ENCODE data around the gene COG3.

Gene COG3

GRCh38 chr13:45540864-45541263, 76.1 kb downstream of the COG3 start:
- over 99% methylated on average over 8 of the region's 10 CpGs for WGBS (ENCODE audit: insufficient coverage)

GRCh38 chr13:45541806-45542205, 77.1 kb downstream of the COG3 start:
- no peak overlapping the region for H3K4me3 ChIP-seq (ENCODE audit: control insufficient read depth in 1 of 7, extremely low read depth in 1 of 7, insufficient read depth in 4 of 7, low read depth in 2 of 7, low read length in 6 of 7)
- peaks cover 0 to 2% (median under 1%) of the 10 kb centered on the region in 4 experiments for H3K36me3 ChIP-seq (ENCODE audit: control insufficient read depth in 4 of 4, insufficient read depth in 4 of 4, low read length in 3 of 4)
- no peaks in the 10 kb centered on the region for H3K27me3 ChIP-seq (replicated peaks in 2 of 5; ENCODE audit: control insufficient read depth in 4 of 5, insufficient read depth in 5 of 5, low read length in 4 of 5)
- DNase-seq = no peak
- ChIA-PET CTCF (no interaction called here), POLR2A (no interaction called here)
- H3K4me1 ChIP-seq (ENCODE audit: control extremely low read depth in 1 of 4, control insufficient read depth in 4 of 4, insufficient read depth in 4 of 4, low read length in 3 of 4) = no peaks in the 10 kb centered on the region
- WGBS (ENCODE audit: insufficient coverage) = 97% methylated on average over 6 of the region's 11 CpGs
- H3K9me3 ChIP-seq (ENCODE audit: control extremely low read depth in 1 of 5, control insufficient read depth in 4 of 5, insufficient read depth in 2 of 5, low read depth in 1 of 5, low read length in 4 of 5) = no peaks in the 10 kb centered on the region
- no peak overlapping the region for H3K27ac ChIP-seq (ENCODE audit: insufficient read depth in 1 of 2, low read depth in 1 of 2, low read length in 2 of 2, poor library complexity in 1 of 2, severe bottlenecking in 2 of 2)

More at GRCh38 chr13:45540864-45541263, 76.1 kb downstream of the COG3 start:
- Histone ChIP-seq H3K27me3 (replicated peaks in 2 of 5; ENCODE audit: control insufficient read depth in 4 of 5, insufficient read depth in 5 of 5, low read length in 4 of 5) (no peaks in the 10 kb centered on the region), H3K36me3 (ENCODE audit: control insufficient read depth in 4 of 4, insufficient read depth in 4 of 4, low read length in 3 of 4) (peaks cover 0 to 5% (median 3%) of the 10 kb centered on the region in 4 experiments), H3K27ac (ENCODE audit: insufficient read depth in 1 of 2, low read depth in 1 of 2, low read length in 2 of 2, poor library complexity in 1 of 2, severe bottlenecking in 2 of 2) (no peak overlapping the region), H3K4me3 (ENCODE audit: control insufficient read depth in 1 of 7, extremely low read depth in 1 of 7, insufficient read depth in 4 of 7, low read depth in 2 of 7, low read length in 6 of 7) (no peak overlapping the region), H3K9me3 (ENCODE audit: control extremely low read depth in 1 of 5, control insufficient read depth in 4 of 5, insufficient read depth in 2 of 5, low read depth in 1 of 5, low read length in 4 of 5) (no peaks in the 10 kb centered on the region), H3K4me1 (ENCODE audit: control extremely low read depth in 1 of 4, control insufficient read depth in 4 of 4, insufficient read depth in 4 of 4, low read length in 3 of 4) (no peaks in the 10 kb centered on the region)
- ChIA-PET CTCF (no interaction called here), POLR2A (no interaction called here)
- no peak for DNase-seq

- H3K36me3 ChIP-seq (ENCODE audit: control insufficient read depth in 4 of 4, insufficient read depth in 4 of 4, low read length in 3 of 4) = peaks cover 0 to 2% (median 0%) of the 10 kb centered on the region in 4 experiments
- ChIA-PET POLR2A (no interaction called here), CTCF (no interaction called here)
- H3K4me3 ChIP-seq (ENCODE audit: control insufficient read depth in 1 of 7, extremely low read depth in 1 of 7, insufficient read depth in 4 of 7, low read depth in 2 of 7, low read length in 6 of 7) = no peak overlapping the region
- H3K4me1 ChIP-seq (ENCODE audit: control extremely low read depth in 1 of 4, control insufficient read depth in 4 of 4, insufficient read depth in 4 of 4, low read length in 3 of 4) = no peaks in the 10 kb centered on the region
- WGBS (ENCODE audit: insufficient coverage) = 90% methylated on average over 7 of the region's 8 CpGs
- no peak overlapping the region for H3K27ac ChIP-seq (ENCODE audit: insufficient read depth in 1 of 2, low read depth in 1 of 2, low read length in 2 of 2, poor library complexity in 1 of 2, severe bottlenecking in 2 of 2)
- H3K9me3 ChIP-seq (ENCODE audit: control extremely low read depth in 1 of 5, control insufficient read depth in 4 of 5, insufficient read depth in 2 of 5, low read depth in 1 of 5, low read length in 4 of 5) = no peaks in the 10 kb centered on the region
- no peaks in the 10 kb centered on the region for H3K27me3 ChIP-seq (replicated peaks in 2 of 5; ENCODE audit: control insufficient read depth in 4 of 5, insufficient read depth in 5 of 5, low read length in 4 of 5)
- no peak for DNase-seq
Observed at GRCh38 chr13:45542391-45542790, 77.7 kb downstream of the COG3 start.

GRCh38 chr13:45542878-45543277, 78.1 kb downstream of the COG3 start:
- Histone ChIP-seq H3K4me1 (ENCODE audit: control extremely low read depth in 1 of 4, control insufficient read depth in 4 of 4, insufficient read depth in 4 of 4, low read length in 3 of 4) (no peaks in the 10 kb centered on the region), H3K36me3 (ENCODE audit: control insufficient read depth in 4 of 4, insufficient read depth in 4 of 4, low read length in 3 of 4) (peaks cover 0 to 2% (median 0%) of the 10 kb centered on the region in 4 experiments), H3K9me3 (ENCODE audit: control extremely low read depth in 1 of 5, control insufficient read depth in 4 of 5, insufficient read depth in 2 of 5, low read depth in 1 of 5, low read length in 4 of 5) (no peaks in the 10 kb centered on the region), H3K27ac (ENCODE audit: insufficient read depth in 1 of 2, low read depth in 1 of 2, low read length in 2 of 2, poor library complexity in 1 of 2, severe bottlenecking in 2 of 2) (no peak overlapping the region), H3K4me3 (ENCODE audit: control insufficient read depth in 1 of 7, extremely low read depth in 1 of 7, insufficient read depth in 4 of 7, low read depth in 2 of 7, low read length in 6 of 7) (no peak overlapping the region), H3K27me3 (replicated peaks in 2 of 5; ENCODE audit: control insufficient read depth in 4 of 5, insufficient read depth in 5 of 5, low read length in 4 of 5) (no peaks in the 10 kb centered on the region)
- ChIA-PET CTCF (no interaction called here), POLR2A (no interaction called here)
- 95% methylated on average over 5 of the region's 5 CpGs for WGBS (ENCODE audit: insufficient coverage)
- no peak for DNase-seq

GRCh38 chr13:45544520-45544919, 79.8 kb downstream of the COG3 start:
- DNase-seq = no peak
- ChIA-PET POLR2A (no interaction called here), CTCF (no interaction called here)
- Histone ChIP-seq H3K9me3 (ENCODE audit: control extremely low read depth in 1 of 5, control insufficient read depth in 4 of 5, insufficient read depth in 2 of 5, low read depth in 1 of 5, low read length in 4 of 5) (no peaks in the 10 kb centered on the region), H3K36me3 (ENCODE audit: control insufficient read depth in 4 of 4, insufficient read depth in 4 of 4, low read length in 3 of 4) (no peaks in the 10 kb centered on the region), H3K4me3 (ENCODE audit: control insufficient read depth in 1 of 7, extremely low read depth in 1 of 7, insufficient read depth in 4 of 7, low read depth in 2 of 7, low read length in 6 of 7) (no peak overlapping the region), H3K4me1 (ENCODE audit: control extremely low read depth in 1 of 4, control insufficient read depth in 4 of 4, insufficient read depth in 4 of 4, low read length in 3 of 4) (no peaks in the 10 kb centered on the region), H3K27ac (ENCODE audit: insufficient read depth in 1 of 2, low read depth in 1 of 2, low read length in 2 of 2, poor library complexity in 1 of 2, severe bottlenecking in 2 of 2) (no peak overlapping the region), H3K27me3 (replicated peaks in 2 of 5; ENCODE audit: control insufficient read depth in 4 of 5, insufficient read depth in 5 of 5, low read length in 4 of 5) (no peaks in the 10 kb centered on the region)
- WGBS (ENCODE audit: insufficient coverage) = 100% methylated on average over 2 of the region's 2 CpGs

- H3K27ac ChIP-seq (ENCODE audit: insufficient read depth in 1 of 2, low read depth in 1 of 2, low read length in 2 of 2, poor library complexity in 1 of 2, severe bottlenecking in 2 of 2) = no peak overlapping the region
- ChIA-PET CTCF (interaction anchor here (0.9 kb wide), 1 partner anchor 22 kb away, joined by 3 read pairs; no protein-coding TSS in a partner anchor), POLR2A (no interaction called here)
- 100% methylated on average over 3 of the region's 6 CpGs for WGBS (ENCODE audit: insufficient coverage)
- DNase-seq = no peak
- peaks cover 0 to 3% (median 0%) of the 10 kb centered on the region in 5 experiments for H3K27me3 ChIP-seq (replicated peaks in 2 of 5; ENCODE audit: control insufficient read depth in 4 of 5, insufficient read depth in 5 of 5, low read length in 4 of 5)
- no peaks in the 10 kb centered on the region for H3K36me3 ChIP-seq (ENCODE audit: control insufficient read depth in 4 of 4, insufficient read depth in 4 of 4, low read length in 3 of 4)
- H3K9me3 ChIP-seq (ENCODE audit: control extremely low read depth in 1 of 5, control insufficient read depth in 4 of 5, insufficient read depth in 2 of 5, low read depth in 1 of 5, low read length in 4 of 5) = no peaks in the 10 kb centered on the region
- no peaks in the 10 kb centered on the region for H3K4me1 ChIP-seq (ENCODE audit: control extremely low read depth in 1 of 4, control insufficient read depth in 4 of 4, insufficient read depth in 4 of 4, low read length in 3 of 4)
- no peak overlapping the region for H3K4me3 ChIP-seq (ENCODE audit: control insufficient read depth in 1 of 7, extremely low read depth in 1 of 7, insufficient read depth in 4 of 7, low read depth in 2 of 7, low read length in 6 of 7)
Observed at GRCh38 chr13:45545686-45546409, 81.1 kb downstream of the COG3 start.

- DNase-seq = no peak
- Histone ChIP-seq H3K27me3 (replicated peaks in 2 of 5; ENCODE audit: control insufficient read depth in 4 of 5, insufficient read depth in 5 of 5, low read length in 4 of 5) (peaks cover 0 to 3% (median 0%) of the 10 kb centered on the region in 5 experiments), H3K4me1 (ENCODE audit: control extremely low read depth in 1 of 4, control insufficient read depth in 4 of 4, insufficient read depth in 4 of 4, low read length in 3 of 4) (no peaks in the 10 kb centered on the region), H3K9me3 (ENCODE audit: control extremely low read depth in 1 of 5, control insufficient read depth in 4 of 5, insufficient read depth in 2 of 5, low read depth in 1 of 5, low read length in 4 of 5) (no peaks in the 10 kb centered on the region), H3K27ac (ENCODE audit: insufficient read depth in 1 of 2, low read depth in 1 of 2, low read length in 2 of 2, poor library complexity in 1 of 2, severe bottlenecking in 2 of 2) (no peak overlapping the region), H3K4me3 (ENCODE audit: control insufficient read depth in 1 of 7, extremely low read depth in 1 of 7, insufficient read depth in 4 of 7, low read depth in 2 of 7, low read length in 6 of 7) (no peak overlapping the region), H3K36me3 (ENCODE audit: control insufficient read depth in 4 of 4, insufficient read depth in 4 of 4, low read length in 3 of 4) (no peaks in the 10 kb centered on the region)
- WGBS (ENCODE audit: insufficient coverage) = 98% methylated on average over 6 of the region's 8 CpGs
- ChIA-PET CTCF (no interaction called here), POLR2A (interaction anchor here (0.6 kb wide), 1 partner anchor 557 kb away, joined by 4 read pairs; no protein-coding TSS in a partner anchor)
Observed at GRCh38 chr13:45546410-45546765, 81.6 kb downstream of the COG3 start.
